Suprapubic skin (tissue), 4 donors: Measurements from ENCODE around the gene RASSF7. TPM values are rescaled to one million over a fixed set of nuclear protein-coding genes. Genes with fewer than 3 reads are reported as not detected.

ENCODE experiments used
- DNase-seq, 2 donors: peaks; one replicate each; pipeline ENCODE4 v3.0.0-alpha.2; 2019; ENCODE audit warnings: low spot score in 2 of 2
- H3K27ac ChIP-seq: fragments of 200-600 bp; sonication (generic); one replicate; pipeline ENCODE4 v1.5.1; 2019
- H3K27me3 ChIP-seq: fragments of 200-600 bp; sonication (generic); one replicate; pipeline ENCODE4 v1.5.1; 2019
- H3K36me3 ChIP-seq: fragments of 200-600 bp; sonication (generic); one replicate; pipeline ENCODE4 v1.5.1; 2019
- H3K4me1 ChIP-seq: fragments of 200-600 bp; sonication (generic); one replicate; pipeline ENCODE4 v1.5.1; 2019
- H3K4me3 ChIP-seq: fragments of 200-600 bp; sonication (generic); one replicate; pipeline ENCODE4 v1.5.1; 2019; ENCODE audit warnings: mild to moderate bottlenecking
- H3K9me3 ChIP-seq: fragments of 200-600 bp; sonication (generic); one replicate; pipeline ENCODE4 v1.5.1; 2019
- CTCF ChIP-seq, 2 donors: fragments of 200-600 bp in 1 of 2; fragments of 450-650 bp in 1 of 2; sonication (generic) in 1 of 2; IDR thresholded peaks; one replicate each; pipeline ENCODE4 v1.5.1; 2016 to 2019; ENCODE audit warnings: antibody characterized with exemption in 2 of 2, mild to moderate bottlenecking in 1 of 2, moderate library complexity in 1 of 2
- EP300 ChIP-seq: sonication (generic); formaldehyde crosslinking; IDR thresholded peaks from one replicate; pipeline ENCODE4 v1.6.1; 2017; ENCODE audit warnings: antibody characterized with exemption
- POLR2A ChIP-seq, 2 donors: fragments of 450-650 bp; IDR thresholded peaks; one replicate each; pipeline ENCODE4 v1.6.1; 2017; ENCODE audit warnings: antibody characterized with exemption in 2 of 2, mild to moderate bottlenecking in 2 of 2, moderate library complexity in 2 of 2
- POLR2AphosphoS5 ChIP-seq, 3 donors: sonication (generic); formaldehyde crosslinking; IDR thresholded peaks; one replicate each; pipeline ENCODE4 v1.6.1; 2017; ENCODE audit warnings: antibody characterized with exemption in 3 of 3
- WGBS: methylation state at CpG from one replicate; pipeline ENCODE4 v1.1.5; 2018; 5-methylcytosine and 5-hydroxymethylcytosine counted together
- total RNA-seq, 4 donors: library from RNA; depleted of rRNA; stranded (reverse); fragments of >200 nt; gene quantifications; one replicate each; pipeline ENCODE4 v1.1.0, GENCODE V29; 2016

Gene RASSF7
- total RNA-seq, 4 donors from 2014 or later: 82.6 to 113 (median 87.0) TPM

- H3K27me3 ChIP-seq: no peaks in the 10 kb centered on the region
- H3K27ac ChIP-seq: peak overlapping the region; percentile 97
- 3% methylated on average over 32 of the region's 48 CpGs for whole genome bisulfite sequencing
- peak overlapping the region; percentile 95 for H3K4me3 ChIP-seq
- H3K36me3 ChIP-seq: peaks cover 7% of the 10 kb centered on the region
- H3K4me1 ChIP-seq: peaks cover 61% of the 10 kb centered on the region
- DNase-seq: no peak
- TF ChIP-seq POLR2AphosphoS5 (IDR thresholded peaks at IDR 0.05) (no peak), EP300 (no peak), CTCF (IDR thresholded peaks at IDR 0.05) (no peak), POLR2A (IDR thresholded peaks at IDR 0.05) (no peak)
- no peaks in the 10 kb centered on the region for H3K9me3 ChIP-seq
These were observed 16.2 kb downstream of the RASSF7 start for GRCh38 chr11:576811-577610.

GRCh38 chr11:577611-577894 lies 16.8 kb downstream of the RASSF7 start:
- TF ChIP-seq EP300 (no peak), POLR2AphosphoS5 (IDR thresholded peaks at IDR 0.05) (no peak), CTCF (IDR thresholded peaks at IDR 0.05) (no peak), POLR2A (IDR thresholded peaks at IDR 0.05) (no peak)
- Histone ChIP-seq H3K4me3 (peak overlapping the region; percentile 95), H3K9me3 (no peaks in the 10 kb centered on the region), H3K36me3 (peaks cover 12% of the 10 kb centered on the region), H3K4me1 (peaks cover 61% of the 10 kb centered on the region), H3K27me3 (no peaks in the 10 kb centered on the region), H3K27ac (no peak overlapping the region)
- WGBS: 43% methylated on average over 6 of the region's 6 CpGs
- DNase-seq: no peak

GRCh38 chr11:578276-579035 lies 17.7 kb downstream of the RASSF7 start:
- TF ChIP-seq CTCF (IDR thresholded peaks at IDR 0.05) (no peak), POLR2AphosphoS5 (IDR thresholded peaks at IDR 0.05) (no peak), EP300 (no peak), POLR2A (IDR thresholded peaks at IDR 0.05) (no peak)
- H3K4me3 ChIP-seq: peak overlapping the region; percentile 95
- H3K9me3 ChIP-seq: no peaks in the 10 kb centered on the region
- H3K36me3 ChIP-seq: peaks cover 20% of the 10 kb centered on the region
- 65% methylated on average over 14 of the region's 21 CpGs for WGBS
- no peaks in the 10 kb centered on the region for H3K27me3 ChIP-seq
- H3K4me1 ChIP-seq: peaks cover 56% of the 10 kb centered on the region
- H3K27ac ChIP-seq: no peak overlapping the region
- no peak for DNase-seq

- H3K27me3 ChIP-seq: no peaks in the 10 kb centered on the region
- TF ChIP-seq POLR2A (IDR thresholded peaks at IDR 0.05) (no peak), EP300 (no peak), CTCF (IDR thresholded peaks at IDR 0.05) (no peak), POLR2AphosphoS5 (IDR thresholded peaks at IDR 0.05) (no peak)
- H3K4me3 ChIP-seq: no peak overlapping the region
- no peak for DNase-seq
- no peaks in the 10 kb centered on the region for H3K9me3 ChIP-seq
- H3K36me3 ChIP-seq: peaks cover 34% of the 10 kb centered on the region
- peaks cover 43% of the 10 kb centered on the region for H3K4me1 ChIP-seq
- no peak overlapping the region for H3K27ac ChIP-seq
- 84% methylated on average over 17 of the region's 20 CpGs for WGBS
These were observed 19.2 kb downstream of the RASSF7 start for GRCh38 chr11:579830-580601.

GRCh38 chr11:581342-581741 lies 20.6 kb downstream of the RASSF7 start:
- TF ChIP-seq POLR2A (IDR thresholded peaks at IDR 0.05) (no peak), CTCF (IDR thresholded peaks at IDR 0.05) (no peak), EP300 (no peak)
- Histone ChIP-seq H3K4me3 (no peak overlapping the region), H3K27ac (no peak overlapping the region), H3K9me3 (no peaks in the 10 kb centered on the region), H3K27me3 (no peaks in the 10 kb centered on the region), H3K36me3 (peaks cover 41% of the 10 kb centered on the region), H3K4me1 (peaks cover 37% of the 10 kb centered on the region)
- WGBS: 79% methylated on average over 8 of the region's 14 CpGs
- DNase-seq: no peak
